Transverse colon (tissue), 4 donors: ENCODE results near the gene FNDC5. TPM values are rescaled to one million over a fixed set of nuclear protein-coding genes. Genes with fewer than 3 reads are reported as not detected.

Source experiments
- DNase-seq: peaks from one replicate; pipeline ENCODE4 v3.0.0-alpha.2; 2019
- H3K27ac ChIP-seq, 4 donors: fragments of 200-600 bp; sonication (generic); 2 replicates each; pipeline ENCODE4 v1.5.1; 2016 to 2018; ENCODE audit warnings: inconsistent platforms in 4 of 4
- H3K27me3 ChIP-seq: fragments of 200-600 bp; sonication (generic); 2 replicates; pipeline ENCODE4 v1.5.1; 2017; ENCODE audit warnings: inconsistent platforms
- H3K36me3 ChIP-seq, 4 donors: fragments of 200-600 bp; sonication (generic); 2 replicates each; pipeline ENCODE4 v1.5.1; 2017 to 2019; ENCODE audit warnings: inconsistent platforms in 4 of 4
- H3K4me1 ChIP-seq, 4 donors: fragments of 200-600 bp; sonication (generic); 2 replicates each; pipeline ENCODE4 v1.5.1; 2017 to 2020; ENCODE audit warnings: inconsistent platforms in 4 of 4
- H3K4me3 ChIP-seq, 4 donors: fragments of 200-600 bp; sonication (generic); 1 replicate in 1 of 4; 2 replicates in 3 of 4; pipeline versions ENCODE4 v1.5.1 to v1.6.1; 2017 to 2019; ENCODE audit warnings: inconsistent platforms in 4 of 4
- H3K9me3 ChIP-seq, 2 donors: fragments of 200-600 bp; sonication (generic); 2 replicates each; pipeline ENCODE4 v1.5.1; 2017 to 2019; ENCODE audit warnings: inconsistent platforms in 2 of 2
- CTCF ChIP-seq, 5 experiments: fragments of 200-600 bp in 3 of 5; fragments of 450-650 bp in 2 of 5; sonication (generic) in 3 of 5; IDR thresholded peaks; 1 replicate in 2 of 5; 2 replicates in 3 of 5; pipeline ENCODE4 v1.5.1; 2016 to 2017; ENCODE audit warnings: antibody characterized with exemption in 5 of 5, inconsistent platforms in 3 of 5, mild to moderate bottlenecking in 2 of 5, moderate library complexity in 1 of 5
- EP300 ChIP-seq: sonication (generic); formaldehyde crosslinking; IDR thresholded peaks from one replicate; pipeline ENCODE4 v1.6.1; 2017; ENCODE audit warnings: antibody characterized with exemption, low read depth
- POLR2A ChIP-seq: fragments of 450-650 bp; IDR thresholded peaks from one replicate; pipeline ENCODE4 v1.6.1; 2016; ENCODE audit warnings: antibody characterized with exemption, mild to moderate bottlenecking, moderate library complexity
- POLR2AphosphoS5 ChIP-seq, 3 donors: sonication (generic); formaldehyde crosslinking; IDR thresholded peaks; one replicate each; pipeline ENCODE4 v1.6.1; 2016; ENCODE audit warnings: antibody characterized with exemption in 3 of 3
- WGBS, 2 donors: methylation state at CpG; one replicate each; pipeline ENCODE4 v1.1.5; 2018; ENCODE audit warnings: low coverage in 1 of 2; 5-methylcytosine and 5-hydroxymethylcytosine counted together
- in situ Hi-C, 4 donors: fragments of 200-750 bp; cut with MboI; loops; one replicate each; pipeline versions ENCODE4 v1.15.0 to v1.15.1; 2017; ENCODE audit warnings: low sequenced_read_pairs in 3 of 4, low pct_ligation_motif_present in 1 of 4, low pct_unique_long_range_greater_than_20kb in 1 of 4
- intact Hi-C: fragments of 100-400 bp; cut with DNase I; formaldehyde crosslinking; loops from one replicate; pipeline ENCODE4 v1.15.1; 2023; ENCODE audit warnings: low total_unique reads
- total RNA-seq, 4 donors: library from RNA; depleted of rRNA; stranded (reverse); fragments of >200 nt; gene quantifications; one replicate each; pipeline ENCODE4 v1.1.0, GENCODE V29; 2016

FNDC5 gene
- total RNA-seq, 4 donors from 2014 or later, result 0.32 to 0.55 TPM; not detected in 2

- peak overlapping the region; percentile 80 to 95 (median 90) for H3K27ac ChIP-seq
- H3K4me3 ChIP-seq, result peak overlapping the region; percentile 81 to 89 (median 84)
- no peak for TF ChIP-seq POLR2AphosphoS5 (IDR thresholded peaks at IDR 0.05)
- no peak for TF ChIP-seq POLR2A
- no peak for TF ChIP-seq EP300
- TF ChIP-seq CTCF (IDR thresholded peaks at IDR 0.05), result no peak
- DNase-seq, result peak; percentile 40
- H3K36me3 ChIP-seq, result no peaks in the 10 kb centered on the region
- in situ Hi-C loops (no loop called here), intact Hi-C loops (no loop called here)
- no peaks in the 10 kb centered on the region for H3K9me3 ChIP-seq
- H3K27me3 ChIP-seq, result peaks cover 5% of the 10 kb centered on the region
- WGBS, 2 donors, result 57% methylated on average over 7 of the region's 7 CpGs; no CpG with 5 or more reads in 1 of the 2 donors
- peaks cover 0 to 25% (median 15%) of the 10 kb centered on the region in 4 donors for H3K4me1 ChIP-seq
These were observed 29.0 kb upstream of the FNDC5 start for GRCh38 chr1:32899586-32900296.

- DNase-seq, result no peak
- intact Hi-C loops (no loop called here), in situ Hi-C loops (no loop called here)
- no peak overlapping the region for H3K4me3 ChIP-seq
- no peak for TF ChIP-seq EP300
- TF ChIP-seq CTCF (IDR thresholded peaks at IDR 0.05), result no peak
- no peak for TF ChIP-seq POLR2AphosphoS5 (IDR thresholded peaks at IDR 0.05)
- no peak for TF ChIP-seq POLR2A
- peak overlapping the region in 1 of 4 donors; percentile 92 for H3K27ac ChIP-seq
- no peaks in the 10 kb centered on the region for H3K36me3 ChIP-seq
- H3K9me3 ChIP-seq, result no peaks in the 10 kb centered on the region
- peaks cover under 1 to 23% (median 14%) of the 10 kb centered on the region in 4 donors for H3K4me1 ChIP-seq
- H3K27me3 ChIP-seq, result peaks cover 7% of the 10 kb centered on the region
- 71 to 90% methylated on average over 1 to 3 of the region's 3 CpGs for WGBS, 2 donors
These were observed 28.2 kb upstream of the FNDC5 start for GRCh38 chr1:32898958-32899357.

- no peak for TF ChIP-seq EP300
- TF ChIP-seq CTCF (IDR thresholded peaks at IDR 0.05), result no peak
- no peak for TF ChIP-seq POLR2A
- no peak for TF ChIP-seq POLR2AphosphoS5 (IDR thresholded peaks at IDR 0.05)
- H3K4me1 ChIP-seq, result peaks cover 5 to 31% (median 23%) of the 10 kb centered on the region in 4 donors
- intact Hi-C loops (no loop called here), in situ Hi-C loops (no loop called here)
- no peak for DNase-seq
- H3K27ac ChIP-seq, result no peak overlapping the region
- H3K36me3 ChIP-seq, result no peaks in the 10 kb centered on the region
- WGBS, 2 donors, result 100% methylated on average over 5 of the region's 9 CpGs; no CpG with 5 or more reads in 1 of the 2 donors
- H3K9me3 ChIP-seq, result no peaks in the 10 kb centered on the region
- no peak overlapping the region for H3K4me3 ChIP-seq
- peaks cover 16% of the 10 kb centered on the region for H3K27me3 ChIP-seq
These were observed 27.3 kb upstream of the FNDC5 start for GRCh38 chr1:32898056-32898455.

GRCh38 chr1:32897082-32898049 lies 26.7 kb upstream of the FNDC5 start:
- peaks cover 5 to 37% (median 27%) of the 10 kb centered on the region in 4 donors for H3K4me1 ChIP-seq
- DNase-seq, result no peak
- TF ChIP-seq POLR2AphosphoS5 (IDR thresholded peaks at IDR 0.05), result no peak
- TF ChIP-seq EP300, result no peak
- no peak for TF ChIP-seq CTCF (IDR thresholded peaks at IDR 0.05)
- no peak for TF ChIP-seq POLR2A
- in situ Hi-C loops, result no loop called here
- no peak overlapping the region for H3K4me3 ChIP-seq
- peaks cover 23% of the 10 kb centered on the region for H3K27me3 ChIP-seq
- H3K36me3 ChIP-seq, result no peaks in the 10 kb centered on the region
- H3K27ac ChIP-seq, result no peak overlapping the region
- intact Hi-C loops, result no loop called here
- H3K9me3 ChIP-seq, result no peaks in the 10 kb centered on the region
- WGBS, 2 donors, result 78 to 89% methylated on average over 5 to 11 of the region's 11 CpGs
